ENCODE measurements around the gene DYNC1I1.
"Not testable (repeated sequence)": the region's sequence is repeated elsewhere in the genome, so short reads cannot be mapped to it uniquely, and the experiment has no call there.

The DYNC1I1 gene

DNA sequence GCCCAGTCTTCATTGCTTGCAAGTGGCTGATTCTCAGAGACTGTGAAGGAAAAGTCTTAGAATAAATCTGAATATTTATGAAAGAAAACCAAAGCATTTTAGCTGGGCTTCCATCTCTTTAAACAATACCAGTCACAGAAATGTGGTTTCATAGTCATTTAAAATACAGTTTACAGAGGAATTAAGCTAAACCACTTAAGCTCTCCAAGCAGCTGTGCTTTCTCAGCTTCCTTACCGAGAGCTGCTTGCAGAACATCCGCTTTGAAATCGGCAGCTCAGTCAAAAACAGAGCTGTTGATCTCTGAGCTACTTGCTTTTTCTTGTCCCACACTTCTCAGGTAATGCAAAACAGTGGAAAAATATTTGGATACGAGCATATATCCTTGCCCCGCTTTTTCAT lies 134.5 kb downstream of the DYNC1I1 start:
- DNase-seq (ENCODE audit: low read depth in 1 of 2, low spot score in 1 of 2): no peak

- DNase-seq (ENCODE audit: low read depth in 1 of 2, low spot score in 1 of 2): no peak
Observed at GRCh38 chr7:95907337-95907736, 135.0 kb downstream of the DYNC1I1 start.

GRCh38 chr7:95908499-95908898 lies 136.1 kb downstream of the DYNC1I1 start:
- DNase-seq (ENCODE audit: low read depth in 1 of 2, low spot score in 1 of 2): no peak

DNA sequence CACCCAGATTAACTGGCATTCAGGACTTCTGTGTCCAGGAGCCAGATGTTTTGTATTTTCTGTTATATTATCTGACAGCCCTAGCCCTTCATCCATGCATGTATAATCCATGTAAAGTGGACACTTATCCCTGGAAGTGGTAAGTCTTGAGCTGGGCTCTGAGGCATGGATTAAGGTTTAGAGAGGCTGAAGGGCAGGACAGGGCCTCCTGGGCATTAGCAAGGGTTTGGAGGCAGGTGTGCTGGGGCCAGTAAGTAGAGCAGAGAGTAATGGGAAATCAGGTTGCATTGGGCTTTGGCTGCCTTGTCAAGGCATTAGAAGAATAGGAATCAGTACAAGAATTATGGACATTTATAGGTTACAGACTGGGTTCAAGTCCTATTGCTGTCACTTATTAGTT lies 138.0 kb downstream of the DYNC1I1 start:
- DNase-seq (ENCODE audit: low read depth in 1 of 2, low spot score in 1 of 2): no peak

GRCh38 chr7:95915731-95916130 lies 143.4 kb downstream of the DYNC1I1 start:
- no peak for DNase-seq (ENCODE audit: low read depth in 1 of 2, low spot score in 1 of 2)

GRCh38 chr7:95916573-95917297 lies 144.4 kb downstream of the DYNC1I1 start:
- DNase-seq (ENCODE audit: low read depth in 1 of 2, low spot score in 1 of 2): peak; percentile 64 to 68

GRCh38 chr7:95917634-95918033 lies 145.3 kb downstream of the DYNC1I1 start:
- no peak for DNase-seq (ENCODE audit: low read depth in 1 of 2, low spot score in 1 of 2)

GRCh38 chr7:95919556-95919955 lies 147.2 kb downstream of the DYNC1I1 start:
- no peak for DNase-seq (ENCODE audit: low read depth in 1 of 2, low spot score in 1 of 2)

GRCh38 chr7:95921543-95921942 lies 149.2 kb downstream of the DYNC1I1 start:
- no peak for DNase-seq (ENCODE audit: low read depth in 1 of 2, low spot score in 1 of 2)

DNA sequence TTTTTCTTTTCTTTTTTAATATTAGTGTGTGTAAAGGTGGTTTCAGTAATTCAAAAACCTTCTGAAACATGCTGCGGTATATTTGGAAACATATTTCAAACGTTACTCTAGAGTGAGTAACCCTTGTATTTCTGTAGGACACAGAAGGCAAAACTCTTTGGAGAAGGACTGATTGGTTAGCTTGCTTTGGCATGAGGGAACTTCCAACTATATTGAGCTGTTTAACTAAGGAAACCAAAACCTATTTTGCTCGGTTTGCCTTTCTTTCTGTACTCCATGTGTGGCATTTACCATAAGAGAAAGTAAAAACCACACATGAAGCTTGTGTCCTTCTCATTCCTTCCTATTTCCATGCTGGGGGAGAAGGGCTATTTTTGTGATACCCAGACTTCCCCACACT lies 149.8 kb downstream of the DYNC1I1 start:
- no peak for DNase-seq (ENCODE audit: low read depth in 1 of 2, low spot score in 1 of 2)

DNA sequence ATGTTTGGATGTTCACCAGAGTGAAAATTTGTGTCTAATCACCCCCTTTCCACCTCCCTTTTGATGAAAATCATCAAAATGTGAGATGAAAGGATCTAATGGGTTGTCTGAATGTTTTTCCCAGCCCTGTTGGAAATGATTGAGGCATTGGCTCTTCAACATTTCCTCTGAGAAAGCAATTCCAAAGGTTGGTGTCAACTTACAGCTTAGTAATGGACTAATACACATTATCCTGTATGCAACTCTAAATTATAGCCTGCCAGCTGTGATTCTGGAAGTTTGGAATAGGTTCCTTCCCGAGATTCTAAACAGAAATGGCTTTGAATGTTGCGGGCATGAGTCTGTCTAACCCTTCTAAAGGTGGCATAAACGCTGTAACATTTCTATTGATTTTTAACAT lies 152.9 kb downstream of the DYNC1I1 start:
- DNase-seq (ENCODE audit: low read depth in 1 of 2, low spot score in 1 of 2): no peak

- no peak for DNase-seq (ENCODE audit: low read depth in 1 of 2, low spot score in 1 of 2)
Observed at GRCh38 chr7:95925971-95926370, 153.6 kb downstream of the DYNC1I1 start.

DNA sequence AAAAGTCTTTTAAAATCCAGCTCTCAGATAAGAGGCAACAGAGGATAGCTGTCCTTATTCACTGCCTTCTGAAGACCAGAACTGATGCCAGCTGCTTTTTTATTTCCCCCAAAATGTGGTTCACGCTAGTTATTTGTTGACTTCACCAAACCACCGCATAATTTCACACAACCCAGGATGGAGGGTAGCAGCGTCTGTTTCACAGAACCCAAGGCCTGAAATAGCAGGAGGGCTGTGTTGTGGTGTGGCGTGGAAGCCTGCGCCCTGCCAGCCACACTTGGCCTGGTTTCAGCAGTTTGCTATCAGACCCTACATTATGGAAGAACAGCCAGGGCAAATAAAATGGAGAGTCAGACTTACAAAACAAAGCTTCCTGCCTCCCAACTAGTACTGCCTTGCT lies 155.4 kb downstream of the DYNC1I1 start:
- no peak for DNase-seq (ENCODE audit: low read depth in 1 of 2, low spot score in 1 of 2)

DNA sequence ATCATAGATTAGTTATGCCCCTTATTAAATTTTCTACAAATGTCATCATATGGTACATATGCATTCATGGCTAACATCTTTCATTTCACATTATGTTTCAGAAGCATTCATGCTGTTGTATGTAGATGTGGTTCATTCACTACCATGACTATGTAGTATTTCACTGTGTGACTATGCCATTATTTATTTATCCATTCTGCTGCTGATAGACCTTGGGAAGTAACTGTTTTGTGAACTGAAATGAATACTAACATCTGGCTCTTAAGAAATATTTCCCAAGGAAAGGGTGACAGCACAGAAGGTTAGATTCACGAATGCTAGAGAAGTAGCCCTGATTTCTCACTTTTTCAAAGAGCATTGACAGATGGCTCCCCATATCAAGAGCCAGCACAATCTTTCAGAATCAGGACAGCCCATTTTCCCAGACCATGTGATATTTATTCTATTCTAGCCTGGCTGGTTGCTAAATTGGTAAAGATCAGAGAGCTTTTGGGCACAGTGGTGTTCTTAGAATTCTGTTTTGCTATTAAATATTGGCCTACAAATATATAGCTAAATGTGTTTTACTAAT lies 157.4 kb downstream of the DYNC1I1 start:
- no peak for DNase-seq (ENCODE audit: low read depth in 1 of 2, low spot score in 1 of 2)

- no peak for DNase-seq (ENCODE audit: low read depth in 1 of 2, low spot score in 1 of 2)
Observed at GRCh38 chr7:95931460-95932232, 159.3 kb downstream of the DYNC1I1 start.

DNA sequence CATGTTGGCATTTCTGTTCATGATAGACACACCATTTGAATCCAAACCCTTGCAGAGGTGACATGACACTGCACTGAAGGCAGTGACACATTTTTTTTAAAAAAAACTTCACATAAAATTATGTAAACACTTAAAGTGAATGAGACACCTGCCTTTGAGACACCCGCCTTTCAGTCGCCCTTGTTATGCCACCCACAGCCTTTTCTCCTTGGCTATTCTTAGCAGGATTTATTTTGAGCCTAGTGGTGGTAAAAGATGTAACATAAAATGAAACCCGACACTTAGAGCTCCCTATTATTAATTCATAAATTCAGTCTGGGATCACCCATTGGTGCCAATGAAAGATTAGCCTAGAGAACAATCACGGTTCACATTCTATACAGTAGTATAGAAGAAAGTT lies 161.3 kb downstream of the DYNC1I1 start:
- DNase-seq (ENCODE audit: low read depth in 1 of 2, low spot score in 1 of 2): no peak

- not testable (repeated sequence) for DNase-seq (ENCODE audit: low read depth in 1 of 2, low spot score in 1 of 2)
Observed at GRCh38 chr7:95944867-95945266, 172.5 kb downstream of the DYNC1I1 start.

DNA sequence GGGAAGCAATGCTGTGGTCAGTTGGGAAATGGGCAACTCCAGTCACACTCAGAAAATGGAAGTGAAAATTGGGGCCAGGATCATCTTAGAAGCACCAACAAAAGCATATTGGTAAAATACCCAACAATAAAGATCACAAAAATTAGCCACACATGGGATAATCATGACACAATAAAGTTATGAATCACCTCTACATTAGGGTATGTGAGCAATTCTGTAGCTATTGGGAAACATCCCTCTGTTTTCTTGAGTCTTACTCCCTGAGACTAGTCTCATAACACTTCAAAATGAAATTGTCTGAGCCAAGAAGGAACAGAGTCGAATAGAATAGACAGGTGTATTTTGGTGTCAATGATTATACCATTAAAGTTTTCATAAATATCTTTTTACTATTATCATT lies 178.3 kb downstream of the DYNC1I1 start:
- no peak for DNase-seq (ENCODE audit: low read depth in 1 of 2, low spot score in 1 of 2)

DNA sequence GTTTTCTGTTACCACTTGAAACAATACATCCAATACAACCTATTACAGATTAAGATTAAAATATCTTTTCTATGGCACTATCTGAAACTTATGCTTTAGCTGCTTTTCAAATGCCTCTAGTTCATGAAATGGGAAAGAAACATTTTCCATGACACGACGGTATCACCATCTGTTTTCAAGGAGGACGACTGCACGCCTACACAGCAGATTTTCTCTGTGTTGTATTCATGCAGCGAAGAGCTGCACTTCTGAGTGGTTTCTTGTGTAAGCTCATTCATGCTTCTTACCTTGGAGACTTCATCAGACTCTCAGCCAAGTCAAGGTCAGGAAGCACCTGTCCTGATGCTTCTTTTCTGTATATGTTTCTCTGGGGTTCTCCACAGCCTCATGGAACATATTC lies 179.2 kb downstream of the DYNC1I1 start:
- DNase-seq (ENCODE audit: low read depth in 1 of 2, low spot score in 1 of 2): no peak

- DNase-seq (ENCODE audit: low read depth in 1 of 2, low spot score in 1 of 2): no peak
Observed at GRCh38 chr7:95951997-95952795, 179.8 kb downstream of the DYNC1I1 start.

DNA sequence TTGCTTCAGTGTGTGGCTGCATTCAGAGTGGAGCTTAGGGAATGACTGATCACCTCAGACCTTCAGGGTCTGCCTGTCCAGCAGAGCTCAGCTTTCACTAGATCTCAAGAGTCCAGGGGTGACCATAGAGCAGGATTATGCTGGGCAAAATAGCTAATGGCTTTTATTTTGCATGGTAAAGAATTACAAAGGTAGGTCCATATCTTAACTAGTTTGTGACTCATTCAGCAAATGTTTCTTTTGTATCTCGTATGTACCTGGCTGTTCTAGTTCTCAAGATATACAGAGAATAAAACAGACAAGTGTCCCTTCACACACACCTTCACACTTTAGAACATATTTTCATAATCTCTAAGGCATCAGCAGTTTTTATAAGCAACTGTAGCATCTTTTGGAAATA lies 180.5 kb downstream of the DYNC1I1 start:
- DNase-seq (ENCODE audit: low read depth in 1 of 2, low spot score in 1 of 2): no peak

DNA sequence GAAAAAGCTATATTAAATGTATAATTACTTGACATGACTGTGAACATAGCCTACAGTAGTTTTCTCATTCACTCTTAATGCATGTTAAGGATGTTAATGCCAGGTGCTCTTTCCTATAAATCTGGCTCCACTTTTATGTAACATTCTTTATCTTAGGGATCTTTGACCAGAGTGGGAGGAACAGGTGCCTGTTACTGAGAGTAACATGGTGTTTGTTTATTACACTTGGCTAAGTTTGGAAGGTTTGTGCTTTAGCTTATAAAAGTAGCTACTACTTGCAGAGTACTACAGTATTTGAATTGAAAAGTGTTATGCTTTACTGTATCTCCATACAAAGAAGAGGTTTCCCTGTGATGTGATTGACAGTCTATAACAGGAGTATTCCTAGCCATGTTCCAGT lies 183.4 kb downstream of the DYNC1I1 start:
- DNase-seq (ENCODE audit: low read depth in 1 of 2, low spot score in 1 of 2): no peak

All from activated CD4-positive, alpha-beta T cell treated with anti-CD3 and anti-CD28 coated beads, Interleukin-2, amount 50 U/mL, for 24 hours (primary cell).